HG02763 (cell line): ENCODE measurements around the gene KDM4C.
"Not testable (repeated sequence)": the region's sequence is repeated elsewhere in the genome, so short reads cannot be mapped to it uniquely, and the experiment has no call there.

Experiments
- ATAC-seq: cut with Tn5 transposase; IDR thresholded peaks from one replicate; pipeline ENCODE4 v1.9.1; 2021; ENCODE audit warnings: mild to moderate bottlenecking, moderate library complexity; ENCODE audit not compliant: unreplicated experiment

The KDM4C gene

GRCh38 chr9:6802926-6803325, 45.2 kb downstream of the KDM4C start:
- no peak for ATAC-seq

DNA sequence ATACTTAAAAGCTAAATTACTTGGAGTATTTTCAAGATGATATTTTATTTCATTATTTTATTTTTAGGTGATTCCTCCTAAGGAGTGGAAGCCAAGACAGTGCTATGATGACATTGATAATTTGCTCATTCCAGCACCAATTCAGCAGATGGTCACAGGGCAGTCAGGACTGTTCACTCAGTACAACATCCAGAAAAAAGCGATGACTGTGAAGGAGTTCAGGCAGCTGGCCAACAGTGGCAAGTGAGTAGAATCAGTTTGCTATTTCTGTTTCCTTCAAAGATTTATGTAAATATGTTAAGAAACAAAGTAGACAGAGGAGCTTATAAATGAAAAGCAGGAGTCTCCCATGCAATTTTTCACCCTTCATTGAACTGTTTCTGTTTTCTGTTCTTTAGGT, 47.8 kb downstream of the KDM4C start:
- no peak for ATAC-seq

DNA sequence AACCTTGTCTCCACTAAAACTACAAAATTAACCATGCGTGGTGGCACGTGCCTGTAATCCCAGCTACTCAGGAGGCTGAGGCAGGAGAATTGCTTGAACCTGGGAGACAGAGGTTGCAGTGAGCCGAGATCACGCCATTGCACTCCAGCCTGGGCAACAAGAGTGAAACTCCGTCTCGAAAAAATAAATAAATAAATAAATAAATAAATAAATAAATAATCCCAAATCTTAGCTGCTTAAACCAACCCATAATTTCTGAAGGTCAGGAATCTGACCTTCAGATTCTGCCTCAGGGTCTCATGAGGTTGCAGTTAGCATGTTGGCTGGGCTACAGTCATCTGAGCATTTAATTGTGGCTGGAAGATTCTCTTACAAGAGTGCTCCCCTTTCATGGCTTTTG, 48.5 kb downstream of the KDM4C start:
- not testable (repeated sequence) for ATAC-seq

DNA sequence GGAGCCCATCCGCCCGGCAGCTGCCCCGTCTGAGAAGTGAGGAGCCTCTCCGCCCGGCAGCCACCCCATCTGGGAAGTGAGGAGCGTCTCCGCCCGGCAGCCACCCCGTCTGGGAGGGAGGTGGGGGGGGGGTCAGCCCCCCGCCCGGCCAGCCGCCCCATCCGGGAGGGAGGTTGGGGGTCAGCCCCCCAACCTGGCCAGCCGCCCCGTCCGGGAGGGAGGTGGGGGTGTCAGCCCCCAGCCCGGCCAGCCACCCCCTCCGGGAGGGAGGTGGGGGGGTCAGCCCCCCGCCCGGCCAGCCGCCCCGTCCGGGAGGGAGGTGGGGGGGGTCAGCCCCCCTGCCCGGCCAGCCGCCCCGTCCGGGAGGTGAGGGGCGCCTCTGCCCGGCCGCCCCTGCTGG, 49.9 kb downstream of the KDM4C start:
- not testable (repeated sequence) for ATAC-seq

GRCh38 chr9:6811436-6811835, 53.7 kb downstream of the KDM4C start:
- no peak for ATAC-seq

GRCh38 chr9:6816581-6816980, 58.8 kb downstream of the KDM4C start:
- ATAC-seq = no peak

DNA sequence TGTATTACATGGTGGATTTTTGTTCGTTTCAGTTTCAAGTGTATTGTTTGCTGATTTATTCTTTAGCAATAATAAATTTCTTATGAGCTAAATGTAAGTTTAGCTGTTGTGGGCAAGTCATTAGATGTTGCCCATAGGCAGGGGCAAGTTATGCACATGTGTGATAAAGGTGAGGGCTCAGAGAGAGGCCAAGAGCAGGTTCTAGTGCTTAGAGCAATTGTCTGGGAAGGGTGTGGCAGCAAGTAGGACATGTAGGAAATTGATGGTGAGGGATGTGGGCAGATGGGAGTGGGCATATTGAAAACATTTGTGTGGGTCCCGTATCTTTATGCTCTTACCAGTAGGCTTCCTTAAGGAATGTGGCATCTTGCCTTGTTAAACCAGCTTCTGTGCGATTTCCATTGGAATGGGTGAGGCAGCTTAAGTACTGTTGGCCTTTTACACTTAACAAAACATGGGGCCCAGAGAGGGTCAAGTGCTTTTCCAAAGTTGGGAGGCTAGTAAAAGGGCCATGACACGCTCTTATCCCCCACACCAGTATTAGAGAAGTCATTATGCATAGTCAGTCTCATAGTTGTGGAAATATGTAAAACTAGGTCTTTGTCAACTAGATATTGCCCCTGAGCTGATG, 60.6 kb downstream of the KDM4C start:
- no peak for ATAC-seq

GRCh38 chr9:6819112-6819511, 61.3 kb downstream of the KDM4C start:
- no peak for ATAC-seq

GRCh38 chr9:6819529-6819928, 61.8 kb downstream of the KDM4C start:
- ATAC-seq = no peak

DNA sequence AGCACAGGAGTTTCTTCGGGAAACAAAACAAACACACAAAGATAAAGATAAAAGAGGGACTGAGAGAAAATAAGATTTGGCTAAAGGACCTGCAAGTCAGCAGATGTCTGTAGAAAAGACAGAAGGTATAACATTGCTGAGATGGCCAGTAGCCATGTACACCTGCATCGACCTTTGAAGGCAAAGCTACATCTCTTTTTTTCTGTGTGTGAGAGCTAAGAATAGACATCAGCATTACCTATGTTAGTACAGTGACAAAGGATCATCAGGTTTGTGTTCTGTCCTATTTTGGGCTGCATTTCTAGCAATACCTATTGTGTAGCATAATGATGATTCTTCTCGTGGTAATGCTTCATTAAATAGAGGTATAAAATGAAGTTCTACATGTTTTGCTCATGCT, 64.9 kb downstream of the KDM4C start:
- ATAC-seq = no peak

DNA sequence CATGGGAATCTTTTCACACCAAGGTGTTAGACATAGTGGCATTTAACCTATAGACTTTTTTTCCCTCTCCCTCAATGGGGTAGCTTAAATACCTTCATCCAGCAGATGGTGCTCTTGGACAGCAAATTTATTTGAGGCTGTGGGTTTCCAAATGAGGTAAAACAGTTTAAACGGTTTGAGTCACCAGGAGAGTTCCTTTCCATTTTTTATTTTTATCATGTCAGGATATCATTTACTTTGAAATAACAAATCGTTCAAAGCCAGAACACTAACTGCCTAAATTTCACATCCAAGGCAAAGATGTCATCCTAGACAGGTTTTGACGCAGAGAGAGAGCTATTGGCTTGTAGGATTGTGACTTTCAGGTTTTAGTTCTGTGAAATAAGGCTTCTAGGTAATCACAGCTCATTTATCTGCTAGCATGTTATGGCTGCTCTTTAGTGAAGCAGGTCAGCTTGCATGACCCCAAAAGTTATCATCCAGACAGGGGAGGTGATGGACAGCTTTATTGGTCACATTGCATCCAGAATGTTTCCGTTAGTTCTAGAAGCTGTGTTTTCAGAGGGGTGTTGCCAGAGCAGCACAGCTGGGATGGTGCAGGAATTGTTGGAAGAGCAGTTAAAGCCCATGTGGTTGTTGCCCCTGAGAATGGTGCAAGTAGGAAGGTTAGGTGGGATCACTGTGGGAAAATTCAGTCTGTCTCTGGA, 69.8 kb downstream of the KDM4C start:
- ATAC-seq = no peak

- ATAC-seq = no peak
Observed at GRCh38 chr9:6829027-6829426, 71.3 kb downstream of the KDM4C start.

DNA sequence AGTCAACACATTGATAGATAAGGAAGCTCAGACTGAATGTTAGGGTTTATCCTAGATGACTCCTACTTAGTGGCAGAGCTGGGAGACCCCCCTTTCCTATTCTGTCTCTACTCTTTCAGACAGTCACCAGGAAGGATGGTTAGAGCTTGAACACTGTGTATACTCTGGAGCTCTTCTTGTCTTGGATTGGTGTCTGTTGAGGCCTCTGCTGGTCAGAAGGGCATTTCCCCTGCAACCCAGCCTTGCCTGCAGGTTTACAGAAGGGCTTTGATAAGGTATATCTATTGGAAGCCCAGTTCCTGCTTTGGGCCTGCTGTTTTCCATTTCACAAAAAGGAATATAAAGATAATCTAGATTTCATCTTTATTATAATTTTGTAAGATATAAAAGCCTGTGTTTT, 71.8 kb downstream of the KDM4C start:
- ATAC-seq = no peak

DNA sequence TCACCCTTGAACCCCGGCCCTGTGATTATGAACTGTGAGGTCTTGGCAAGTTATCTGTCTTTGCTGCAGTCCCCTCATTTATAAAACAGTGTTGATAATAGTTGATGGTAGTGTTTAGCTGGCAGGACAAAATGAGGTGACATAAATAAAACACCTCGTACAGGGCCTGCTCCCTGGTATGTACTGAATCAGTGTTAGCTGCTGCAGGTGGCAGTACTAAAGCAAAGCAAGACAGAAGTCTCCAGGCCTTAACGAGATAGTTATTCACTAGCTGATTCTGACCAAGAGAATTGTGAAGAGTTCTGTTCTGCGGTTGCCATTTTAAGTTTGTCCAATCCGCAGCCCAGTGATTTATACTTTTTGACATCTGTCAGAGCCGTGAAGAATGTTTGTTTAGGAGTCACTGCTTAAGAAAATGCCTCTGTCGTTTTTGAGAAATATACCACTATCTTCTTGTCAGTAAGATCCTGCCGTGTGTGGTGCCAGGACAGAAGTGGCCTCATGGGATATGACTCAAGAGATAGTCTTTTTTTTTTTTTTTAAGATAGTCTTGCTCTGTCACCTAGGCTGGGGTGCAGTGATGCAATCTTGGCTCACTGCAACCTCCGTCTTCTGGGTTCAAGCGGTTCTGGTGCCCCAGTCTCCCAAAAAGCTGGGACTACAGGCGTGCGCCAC, 75.9 kb downstream of the KDM4C start:
- ATAC-seq = no peak

GRCh38 chr9:6834306-6834705, 76.5 kb downstream of the KDM4C start:
- no peak for ATAC-seq

- no peak for ATAC-seq
Observed at GRCh38 chr9:6838158-6838557, 80.4 kb downstream of the KDM4C start.

DNA sequence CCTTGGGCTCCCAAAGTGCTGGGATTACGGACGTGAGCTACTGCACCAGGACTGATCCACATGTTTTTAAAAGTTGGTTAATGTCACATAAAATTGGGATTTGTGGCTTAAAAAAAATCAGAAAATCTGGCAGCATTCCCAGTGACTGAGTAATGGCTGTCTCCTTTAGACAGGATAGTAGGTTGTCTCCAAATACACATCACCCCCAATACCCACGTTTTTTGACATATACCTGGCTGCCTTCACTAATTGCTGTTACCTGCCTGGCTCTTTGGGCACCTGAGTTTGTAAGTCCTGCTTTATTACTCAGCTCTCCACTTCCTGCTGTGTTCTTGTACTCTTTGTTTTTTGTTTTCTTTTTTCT, 84.8 kb downstream of the KDM4C start:
- ATAC-seq = no peak

- no peak for ATAC-seq
Observed at GRCh38 chr9:6843742-6844141, 86.0 kb downstream of the KDM4C start.

DNA sequence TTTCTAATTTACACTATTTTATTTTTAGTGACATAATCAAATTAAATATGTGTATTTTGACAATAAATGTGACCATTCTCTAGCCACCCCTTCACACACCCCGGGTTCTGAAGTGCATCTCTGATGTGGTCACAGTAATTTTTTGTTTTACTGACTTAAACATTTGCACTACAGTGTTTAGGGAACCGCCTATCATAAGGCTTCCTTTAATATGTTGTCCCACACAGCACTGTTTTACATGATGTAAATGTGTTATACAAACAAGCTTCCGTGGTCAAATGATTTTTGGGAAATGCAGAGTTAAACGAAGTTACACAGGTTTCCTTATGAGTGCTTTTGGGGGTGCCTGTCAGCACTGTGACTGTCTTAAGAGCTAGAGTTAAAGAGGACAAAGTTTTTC, 86.5 kb downstream of the KDM4C start:
- ATAC-seq = no peak

DNA sequence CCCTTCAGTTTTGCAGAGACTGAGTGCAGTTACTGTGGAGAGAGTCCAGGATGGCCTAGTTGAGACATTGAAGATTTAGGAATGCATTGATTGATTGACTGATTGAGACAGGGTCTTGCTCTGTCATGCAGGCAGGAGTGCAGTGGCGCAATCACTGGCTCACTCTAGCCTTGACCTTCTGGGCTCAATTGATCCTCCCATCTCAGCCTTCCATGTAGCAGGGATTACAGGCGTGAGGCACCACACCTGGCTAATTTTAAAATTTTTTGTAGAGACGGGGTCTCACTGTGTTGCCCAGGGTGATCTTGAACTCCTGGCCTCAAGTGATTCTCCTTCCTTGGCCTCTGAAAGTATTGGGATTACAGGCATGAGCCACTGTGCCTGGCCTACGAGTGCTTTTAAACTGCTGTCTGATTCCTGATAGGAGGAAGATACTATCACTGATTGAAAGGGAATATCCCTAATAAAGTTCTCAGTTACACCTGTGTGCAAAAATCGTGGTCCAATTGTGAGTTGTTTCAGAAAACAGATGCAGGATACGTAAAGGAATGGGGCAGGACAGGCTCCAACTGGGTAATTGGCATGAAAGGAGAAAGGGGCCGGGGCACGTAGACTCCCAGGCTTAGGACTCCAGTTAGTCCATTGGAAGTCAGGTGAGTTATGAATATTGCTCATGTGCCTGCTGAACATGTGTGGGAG, 87.5 kb downstream of the KDM4C start:
- no peak for ATAC-seq

GRCh38 chr9:6845880-6846279, 88.1 kb downstream of the KDM4C start:
- no peak for ATAC-seq
